ENCODE measurements around the gene NFIC. TPM values are rescaled to one million over a fixed set of nuclear protein-coding genes. Genes with fewer than 3 reads are reported as not detected.

Gene NFIC
- total RNA-seq, 1 donor from 2014 or later: 32.9 TPM

GRCh38 chr19:3469638-3470499, 103.5 kb downstream of the NFIC start:
- peaks cover 48% of the 10 kb centered on the region for H3K27me3 Mint-ChIP-seq (ENCODE audit: low read depth)
- peaks cover 9% of the 10 kb centered on the region for H3K9me3 Mint-ChIP-seq
- H3K36me3 Mint-ChIP-seq: peaks cover 4% of the 10 kb centered on the region
- no peak overlapping the region for H3K4me3 Mint-ChIP-seq
- TF ChIP-seq CTCF (IDR thresholded peaks at IDR 0.05; ENCODE audit: unreplicated experiment): no peak
- H3K27ac Mint-ChIP-seq: no peak overlapping the region
- DNase-seq (ENCODE audit: low spot score in 2 of 2, unreplicated experiment in 2 of 2): no peak
- peaks cover 2% of the 10 kb centered on the region for H3K4me1 Mint-ChIP-seq

- H3K4me3 Mint-ChIP-seq: no peak overlapping the region
- H3K4me1 Mint-ChIP-seq: no peaks in the 10 kb centered on the region
- peaks cover 4% of the 10 kb centered on the region for H3K36me3 Mint-ChIP-seq
- H3K27me3 Mint-ChIP-seq (ENCODE audit: low read depth): peaks cover 41% of the 10 kb centered on the region
- no peak for DNase-seq (ENCODE audit: low spot score in 2 of 2, unreplicated experiment in 2 of 2)
- peaks cover 9% of the 10 kb centered on the region for H3K9me3 Mint-ChIP-seq
- no peak for TF ChIP-seq CTCF (IDR thresholded peaks at IDR 0.05; ENCODE audit: unreplicated experiment)
- H3K27ac Mint-ChIP-seq: no peak overlapping the region
Measured at GRCh38 chr19:3470500-3471128, 104.2 kb downstream of the NFIC start.

GRCh38 chr19:3471954-3472655, 105.7 kb downstream of the NFIC start:
- peak in 1 of 2 experiments; percentile 62 for DNase-seq (ENCODE audit: low spot score in 2 of 2, unreplicated experiment in 2 of 2)
- H3K27ac Mint-ChIP-seq: no peak overlapping the region
- no peak overlapping the region for H3K4me3 Mint-ChIP-seq
- H3K36me3 Mint-ChIP-seq: peaks cover 4% of the 10 kb centered on the region
- TF ChIP-seq CTCF (IDR thresholded peaks at IDR 0.05; ENCODE audit: unreplicated experiment): peak; percentile 87
- no peaks in the 10 kb centered on the region for H3K4me1 Mint-ChIP-seq
- peaks cover 28% of the 10 kb centered on the region for H3K27me3 Mint-ChIP-seq (ENCODE audit: low read depth)
- H3K9me3 Mint-ChIP-seq: peaks cover 9% of the 10 kb centered on the region

GRCh38 chr19:3474010-3474409, 107.6 kb downstream of the NFIC start:
- no peaks in the 10 kb centered on the region for H3K9me3 Mint-ChIP-seq

More at GRCh38 chr19:3474010-3474409, 107.6 kb downstream of the NFIC start:
- Mint-ChIP-seq H3K36me3 (no peaks in the 10 kb centered on the region), H3K4me3 (no peak overlapping the region), H3K27me3 (ENCODE audit: low read depth) (peaks cover 30% of the 10 kb centered on the region), H3K27ac (no peak overlapping the region), H3K4me1 (no peaks in the 10 kb centered on the region)
- DNase-seq (ENCODE audit: low spot score in 2 of 2, unreplicated experiment in 2 of 2): no peak
- TF ChIP-seq CTCF (IDR thresholded peaks at IDR 0.05; ENCODE audit: unreplicated experiment): no peak

All from mesothelial cell of epicardium (in vitro differentiated cells).